ENCODE measurements around the gene RERG.

DNA sequence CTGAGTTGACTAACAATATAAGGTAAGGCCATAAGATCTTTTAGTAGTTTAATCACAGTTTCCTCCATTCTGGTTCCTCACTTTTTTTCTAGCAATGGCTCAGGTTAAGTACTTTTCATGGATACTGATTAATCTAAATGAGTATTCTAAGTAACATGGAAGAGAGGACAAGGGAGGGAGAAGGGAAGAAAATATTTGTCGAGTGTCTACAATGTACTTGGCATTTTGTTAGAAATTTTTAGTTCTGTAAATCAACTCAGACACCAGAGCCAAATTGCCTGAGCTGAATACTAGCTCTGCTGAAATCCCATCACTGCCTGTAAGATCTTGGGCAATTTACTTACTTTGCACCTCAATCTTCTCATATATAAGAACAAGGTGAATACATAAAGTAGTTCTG, 20.2 kb downstream of the RERG start:
- TF ChIP-seq, protein P1, sequence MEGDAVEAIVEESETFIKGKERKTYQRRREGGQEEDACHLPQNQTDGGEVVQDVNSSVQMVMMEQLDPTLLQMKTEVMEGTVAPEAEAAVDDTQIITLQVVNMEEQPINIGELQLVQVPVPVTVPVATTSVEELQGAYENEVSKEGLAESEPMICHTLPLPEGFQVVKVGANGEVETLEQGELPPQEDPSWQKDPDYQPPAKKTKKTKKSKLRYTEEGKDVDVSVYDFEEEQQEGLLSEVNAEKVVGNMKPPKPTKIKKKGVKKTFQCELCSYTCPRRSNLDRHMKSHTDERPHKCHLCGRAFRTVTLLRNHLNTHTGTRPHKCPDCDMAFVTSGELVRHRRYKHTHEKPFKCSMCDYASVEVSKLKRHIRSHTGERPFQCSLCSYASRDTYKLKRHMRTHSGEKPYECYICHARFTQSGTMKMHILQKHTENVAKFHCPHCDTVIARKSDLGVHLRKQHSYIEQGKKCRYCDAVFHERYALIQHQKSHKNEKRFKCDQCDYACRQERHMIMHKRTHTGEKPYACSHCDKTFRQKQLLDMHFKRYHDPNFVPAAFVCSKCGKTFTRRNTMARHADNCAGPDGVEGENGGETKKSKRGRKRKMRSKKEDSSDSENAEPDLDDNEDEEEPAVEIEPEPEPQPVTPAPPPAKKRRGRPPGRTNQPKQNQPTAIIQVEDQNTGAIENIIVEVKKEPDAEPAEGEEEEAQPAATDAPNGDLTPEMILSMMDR (IDR thresholded peaks at IDR 0.05): no peak
- TF ChIP-seq POLR2A (IDR thresholded peaks at IDR 0.05): no peak
